ENCODE data around the gene TMEM161B.
A peak's percentile ranks its signal among the peaks of the same experiment; 100 is the strongest.

TMEM161B gene

GRCh38 chr5:88268385-88269184 lies at the start of gene TMEM161B:
TSS of gene TMEM161B (minus strand) at chr5:88268845. CDS start at chr5:88268723, 122 bp downstream.
- peak within 1 kb of the TSS; percentile 97 for H3K4me3 ChIP-seq (ENCODE audit: low read depth, low read length)
- no peak for TF ChIP-seq CTCF (conservative IDR thresholded peaks at IDR 0.05; ENCODE audit: low read depth, low read length)
- DNase-seq (ENCODE audit: low read depth) = peak; percentile 93

- TF ChIP-seq CTCF (conservative IDR thresholded peaks at IDR 0.05; ENCODE audit: low read depth, low read length) = no peak
- no peak overlapping the region for H3K4me3 ChIP-seq (ENCODE audit: low read depth, low read length)
- DNase-seq (ENCODE audit: low read depth) = no peak
Measured at GRCh38 chr5:88304356-88304755, 35.7 kb upstream of the TMEM161B start.

GRCh38 chr5:88298425-88298824 lies 29.8 kb upstream of the TMEM161B start:
- peak; percentile 46 for DNase-seq (ENCODE audit: low read depth)
- TF ChIP-seq CTCF (conservative IDR thresholded peaks at IDR 0.05; ENCODE audit: low read depth, low read length) = no peak
- H3K4me3 ChIP-seq (ENCODE audit: low read depth, low read length) = no peak overlapping the region

- H3K4me3 ChIP-seq (ENCODE audit: low read depth, low read length) = no peak overlapping the region
- peak; percentile 4 for DNase-seq (ENCODE audit: low read depth)
- no peak for TF ChIP-seq CTCF (conservative IDR thresholded peaks at IDR 0.05; ENCODE audit: low read depth, low read length)
Measured at GRCh38 chr5:88290801-88291200, 22.2 kb upstream of the TMEM161B start.

- DNase-seq (ENCODE audit: low read depth) = no peak
- no peak for TF ChIP-seq CTCF (conservative IDR thresholded peaks at IDR 0.05; ENCODE audit: low read depth, low read length)
- H3K4me3 ChIP-seq (ENCODE audit: low read depth, low read length) = no peak overlapping the region
Measured at GRCh38 chr5:88288528-88289197, 20.0 kb upstream of the TMEM161B start.

- H3K4me3 ChIP-seq (ENCODE audit: low read depth, low read length) = no peak overlapping the region
- no peak for DNase-seq (ENCODE audit: low read depth)
- no peak for TF ChIP-seq CTCF (conservative IDR thresholded peaks at IDR 0.05; ENCODE audit: low read depth, low read length)
Measured at GRCh38 chr5:88287846-88288527, 19.3 kb upstream of the TMEM161B start.
